VCaP (cell line): ENCODE results near the gene FHOD3.

Source experiments
- H3K27ac ChIP-seq: fragments of 450-650 bp; 2 replicates; pipeline ENCODE4 v1.5.1; 2017
- TF ChIP-seq, protein P1 (sequence below): fragments of 450-650 bp; conservative IDR thresholded peaks from 2 replicates; pipeline ENCODE4 v1.5.1; 2017; ENCODE audit warnings: mild to moderate bottlenecking, moderate library complexity

The FHOD3 gene

DNA sequence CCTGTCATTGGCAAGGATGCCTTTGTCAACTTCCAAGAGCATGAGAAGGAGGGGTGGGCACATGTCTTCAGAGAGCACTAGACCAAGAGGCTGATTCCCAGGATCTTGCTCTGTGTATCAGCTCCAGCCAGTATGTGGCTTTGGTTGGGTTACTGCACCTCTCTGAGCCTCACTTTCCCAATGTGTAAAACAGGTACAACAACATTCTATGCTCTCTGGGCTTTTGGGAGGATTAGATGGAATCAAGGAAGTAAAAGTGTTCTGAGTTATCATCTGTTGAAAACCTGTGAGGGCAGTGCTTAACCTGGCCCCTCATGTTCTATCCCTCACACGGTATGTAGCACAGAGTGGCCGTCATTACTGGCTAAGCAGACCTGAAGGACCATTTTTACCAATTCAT lies 103.9 kb downstream of the FHOD3 start:
- TF ChIP-seq, protein P1, sequence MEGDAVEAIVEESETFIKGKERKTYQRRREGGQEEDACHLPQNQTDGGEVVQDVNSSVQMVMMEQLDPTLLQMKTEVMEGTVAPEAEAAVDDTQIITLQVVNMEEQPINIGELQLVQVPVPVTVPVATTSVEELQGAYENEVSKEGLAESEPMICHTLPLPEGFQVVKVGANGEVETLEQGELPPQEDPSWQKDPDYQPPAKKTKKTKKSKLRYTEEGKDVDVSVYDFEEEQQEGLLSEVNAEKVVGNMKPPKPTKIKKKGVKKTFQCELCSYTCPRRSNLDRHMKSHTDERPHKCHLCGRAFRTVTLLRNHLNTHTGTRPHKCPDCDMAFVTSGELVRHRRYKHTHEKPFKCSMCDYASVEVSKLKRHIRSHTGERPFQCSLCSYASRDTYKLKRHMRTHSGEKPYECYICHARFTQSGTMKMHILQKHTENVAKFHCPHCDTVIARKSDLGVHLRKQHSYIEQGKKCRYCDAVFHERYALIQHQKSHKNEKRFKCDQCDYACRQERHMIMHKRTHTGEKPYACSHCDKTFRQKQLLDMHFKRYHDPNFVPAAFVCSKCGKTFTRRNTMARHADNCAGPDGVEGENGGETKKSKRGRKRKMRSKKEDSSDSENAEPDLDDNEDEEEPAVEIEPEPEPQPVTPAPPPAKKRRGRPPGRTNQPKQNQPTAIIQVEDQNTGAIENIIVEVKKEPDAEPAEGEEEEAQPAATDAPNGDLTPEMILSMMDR, result no peak
- no peak overlapping the region for H3K27ac ChIP-seq

DNA sequence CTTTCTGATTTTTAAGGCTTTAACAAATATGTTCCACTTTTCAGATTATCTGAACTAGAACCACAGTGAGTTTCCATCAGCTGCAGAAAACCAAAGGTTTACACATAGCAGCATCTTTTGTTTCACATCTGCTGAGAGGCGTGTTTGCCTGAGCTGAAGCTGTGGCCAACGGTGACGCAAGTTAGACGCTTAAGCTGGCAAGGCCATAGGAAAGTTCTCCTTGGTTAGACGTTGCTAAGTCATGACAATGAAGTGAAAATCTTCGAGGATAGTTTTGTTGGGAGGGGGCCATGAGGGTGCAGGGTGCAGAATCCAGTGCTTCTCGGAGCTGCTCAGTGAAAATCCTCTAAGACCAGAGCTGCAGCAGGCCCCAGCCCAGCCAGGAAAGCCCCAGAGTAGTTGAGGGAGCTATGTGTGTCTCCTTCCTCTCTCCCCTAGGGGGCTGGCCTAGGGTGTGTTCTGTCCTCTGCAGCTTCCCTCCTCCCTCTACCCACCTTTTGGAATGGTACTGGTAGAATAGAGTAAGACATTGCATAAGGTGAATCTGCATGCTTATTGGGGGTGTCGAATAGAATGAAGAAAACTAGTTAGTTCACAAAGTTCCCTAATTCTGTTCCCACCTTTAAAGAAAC lies 105.4 kb downstream of the FHOD3 start:
- TF ChIP-seq, protein P1, result no peak

DNA sequence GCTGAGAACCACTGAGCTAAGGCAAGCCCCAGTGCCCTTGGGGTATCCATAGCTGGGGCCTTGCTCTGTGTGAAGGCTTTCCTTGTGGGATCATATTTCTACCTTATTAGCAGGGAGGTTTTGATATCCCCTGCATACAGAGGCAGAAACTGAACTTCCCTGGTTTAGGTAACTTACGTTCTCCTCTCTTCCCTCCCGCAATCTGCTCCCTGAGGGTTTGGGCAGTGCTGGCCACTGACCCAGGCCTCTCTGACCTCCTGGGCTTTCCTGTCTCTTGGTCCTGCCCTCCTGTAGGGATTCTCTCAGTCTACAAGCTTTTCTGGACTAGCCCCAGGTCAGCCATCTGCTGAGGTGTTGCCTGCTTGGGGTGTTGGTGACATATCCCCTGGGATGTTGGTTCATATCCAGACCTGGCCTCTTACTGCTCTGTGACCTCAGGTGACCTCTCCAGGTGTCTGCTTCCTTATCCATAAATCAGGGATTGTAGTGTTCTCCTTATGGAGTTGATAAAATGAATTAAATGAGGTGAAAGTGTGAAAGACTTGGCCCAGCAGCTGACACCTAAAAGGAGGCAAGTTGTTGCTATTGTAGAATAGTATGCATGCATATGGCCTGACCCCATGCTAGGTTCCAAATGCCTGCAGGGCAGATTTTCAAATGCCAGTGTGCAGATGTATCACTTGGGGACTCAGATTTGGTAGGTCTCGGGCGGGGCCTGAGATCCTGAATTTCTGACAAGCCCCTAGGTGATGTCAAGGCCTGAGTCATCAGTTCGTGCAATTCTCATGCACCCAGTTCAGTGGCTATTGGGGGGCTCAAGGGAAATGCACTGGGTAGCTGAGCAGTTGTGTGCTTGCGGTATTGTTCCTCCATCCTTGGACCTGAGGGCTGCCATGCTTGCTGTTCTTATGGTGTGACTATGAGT lies 106.6 kb downstream of the FHOD3 start:
- H3K27ac ChIP-seq, result no peak overlapping the region
- TF ChIP-seq, protein P1, result no peak

More for the DNA sequence above, 105.4 kb downstream of the FHOD3 start:
- no peak overlapping the region for H3K27ac ChIP-seq

DNA sequence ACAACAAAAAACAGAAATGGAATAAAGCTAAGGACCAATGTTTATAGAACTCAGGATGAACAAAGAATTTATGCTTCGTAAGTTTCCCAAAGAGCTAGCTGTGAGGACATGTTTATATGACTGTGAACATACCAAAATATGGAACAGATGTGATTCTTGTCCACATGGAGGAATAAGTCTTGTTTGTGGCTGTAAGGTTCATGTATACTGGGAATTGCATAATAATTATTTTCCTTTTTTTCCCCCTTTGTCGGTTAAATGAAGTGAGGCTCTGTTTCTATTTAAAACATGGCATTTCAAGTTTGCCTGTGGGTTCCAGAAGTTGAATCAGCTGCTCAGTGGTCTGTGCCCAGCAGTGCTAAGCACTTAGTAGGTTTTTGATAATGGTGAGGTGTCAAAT lies 108.1 kb downstream of the FHOD3 start:
- TF ChIP-seq, protein P1, result no peak
- H3K27ac ChIP-seq, result no peak overlapping the region

DNA sequence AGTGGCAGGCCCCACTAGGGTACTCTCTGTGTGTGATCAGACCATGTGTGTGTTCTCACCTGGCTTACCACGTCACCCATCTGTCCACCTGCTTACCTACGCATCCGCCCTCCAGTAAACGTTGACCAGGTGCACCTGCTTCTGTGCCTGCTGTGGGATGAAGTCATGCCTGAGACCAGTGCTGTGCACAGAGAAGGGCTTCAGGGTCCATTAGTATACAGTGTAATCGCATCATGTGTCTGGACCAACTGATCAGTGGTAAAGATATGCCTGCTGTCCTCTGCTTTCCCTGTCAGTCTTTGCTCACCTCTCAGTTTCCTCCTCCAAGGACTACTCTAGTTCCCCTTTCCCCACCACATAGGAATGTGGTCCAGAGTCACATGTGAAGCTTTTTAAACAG lies 109.3 kb downstream of the FHOD3 start:
- TF ChIP-seq, protein P1, result no peak
- H3K27ac ChIP-seq, result no peak overlapping the region

DNA sequence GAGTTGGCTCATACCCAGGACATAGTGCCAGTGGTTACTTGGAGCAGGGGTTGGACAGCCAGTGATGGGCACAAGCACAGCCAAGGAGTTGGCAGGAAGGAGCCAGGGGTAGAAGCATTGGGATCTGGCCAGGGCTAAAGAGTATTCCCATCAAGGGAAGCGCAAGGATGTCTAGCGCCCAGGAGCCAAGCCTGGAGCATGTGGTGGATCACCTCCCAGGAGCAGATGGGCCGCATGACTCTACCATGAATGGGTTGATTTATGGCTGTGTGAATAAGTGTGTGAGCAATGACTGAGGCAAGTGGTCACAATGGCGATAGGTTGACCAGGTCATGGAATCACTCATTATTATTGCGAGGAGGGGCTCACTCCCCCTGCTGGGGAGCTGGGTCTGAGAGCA lies 111.1 kb downstream of the FHOD3 start:
- TF ChIP-seq, protein P1, result no peak
- H3K27ac ChIP-seq, result no peak overlapping the region

DNA sequence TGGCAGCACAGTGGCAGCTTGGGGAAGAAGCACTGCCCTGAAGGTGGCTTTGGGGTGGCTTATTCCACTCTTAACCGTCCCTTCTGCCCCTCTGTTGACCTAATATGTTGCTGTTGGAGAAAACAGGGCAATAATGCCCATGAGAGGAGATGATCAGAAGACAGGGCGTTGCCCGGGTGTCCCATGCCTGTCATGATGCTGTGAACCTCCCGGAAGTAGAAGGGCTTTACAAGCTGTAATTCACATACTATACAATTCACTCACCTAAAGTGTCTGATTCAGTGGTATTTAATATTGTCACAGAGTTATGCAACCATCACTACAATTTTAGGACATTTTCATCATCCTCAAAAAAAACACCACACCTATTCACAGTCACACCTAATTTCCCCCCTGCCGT lies 112.3 kb downstream of the FHOD3 start:
- TF ChIP-seq, protein P1, result no peak
- H3K27ac ChIP-seq, result no peak overlapping the region
